Measurements from ENCODE around the gene KRTAP5-6. TPM values are rescaled to one million over a fixed set of nuclear protein-coding genes. Genes with fewer than 3 reads are reported as not detected.
"Not testable (repeated sequence)": the region's sequence is repeated elsewhere in the genome, so short reads cannot be mapped to it uniquely, and the experiment has no call there.

KRTAP5-6 gene
- polyA plus RNA-seq, 2 of the 4 experiments (the other 2 are of a cell fraction): not detected

- POLR2A ChIA-PET: no interaction called here
- WGBS (ENCODE audit: missing lambda C conversion rate): 63% methylated on average over 24 of the region's 24 CpGs
- FAIRE-seq (no peak), DNase-seq (ENCODE audit: low read depth in 1 of 2, low spot score in 1 of 2) (no peak), ATAC-seq (peak in 1 of 2 experiments; percentile 19; a peak in 1 of 6 replicates)
- TF ChIP-seq RCOR1 (IDR thresholded peaks at IDR 0.05; ENCODE audit: low read depth, low read length): no peak
- no peak for TF ChIP-seq HMGXB4 (CRISPR knock-in tag; IDR thresholded peaks at IDR 0.05; ENCODE audit: borderline replicate concordance)
- TF ChIP-seq SREBF2 (IDR thresholded peaks at IDR 0.05): no peak
- no peak for TF ChIP-seq PBX3 (IDR thresholded peaks at IDR 0.05)
- TF ChIP-seq KDM5A (IDR thresholded peaks at IDR 0.05): no peak
- no peak for TF ChIP-seq POLR2AphosphoS2 (conservative IDR thresholded peaks at IDR 0.05; ENCODE audit: low read length)
- TF ChIP-seq HES2 (IDR thresholded peaks at IDR 0.05): no peak
- TF ChIP-seq REST (IDR thresholded peaks at IDR 0.05): no peak
- TF ChIP-seq ZNF302 (CRISPR knock-in tag; IDR thresholded peaks at IDR 0.05): no peak
- TF ChIP-seq RARB (CRISPR knock-in tag; IDR thresholded peaks at IDR 0.05): no peak
- no peak for TF ChIP-seq FOXS1 (CRISPR knock-in tag; IDR thresholded peaks at IDR 0.05)
- TF ChIP-seq MYC (IDR thresholded peaks at IDR 0.05; ENCODE audit: borderline replicate concordance, low read length): no peak
- no peaks in the 10 kb centered on the region for H3K9me3 ChIP-seq
- CTCF ChIA-PET: interaction anchor here (1.0 to 1.2 kb wide), 3 partner anchors 9 to 173 kb away, joined by 3 read pairs; no protein-coding TSS in a partner anchor
- no peak overlapping the region for H3K4me3 ChIP-seq
- H3K4me1 ChIP-seq: no peaks in the 10 kb centered on the region
- no peak overlapping the region for H3K27ac ChIP-seq
- H3K4me2 ChIP-seq: no peak overlapping the region
Measured at GRCh38 chr11:1660111-1660867, 36.7 kb upstream of the KRTAP5-6 start.

- ATAC-seq; POLR2A ChIA-PET; H3K4me1 ChIP-seq; H3K9me3 ChIP-seq; H3K27ac ChIP-seq; CTCF ChIA-PET; FAIRE-seq; H3K4me3 ChIP-seq; H3K4me2 ChIP-seq; DNase-seq (ENCODE audit: low read depth in 1 of 2, low spot score in 1 of 2): not testable (repeated sequence)
- 29% methylated on average over 3 of the region's 25 CpGs for WGBS (ENCODE audit: missing lambda C conversion rate)
Measured at GRCh38 chr11:1661454-1662269, 35.3 kb upstream of the KRTAP5-6 start.

GRCh38 chr11:1662699-1663283, 34.2 kb upstream of the KRTAP5-6 start:
- POLR2A ChIA-PET; H3K27ac ChIP-seq; H3K9me3 ChIP-seq; FAIRE-seq; H3K4me2 ChIP-seq; H3K4me1 ChIP-seq; DNase-seq (ENCODE audit: low read depth in 1 of 2, low spot score in 1 of 2); ATAC-seq; CTCF ChIA-PET; H3K4me3 ChIP-seq: not testable (repeated sequence)
- WGBS (ENCODE audit: missing lambda C conversion rate): 59% methylated on average over 18 of the region's 18 CpGs

Data from A549 (cell line).